Endothelial cell of umbilical vein (primary cell): ENCODE results near the gene GPS1. TPM values are rescaled to one million over a fixed set of nuclear protein-coding genes. Genes with fewer than 3 reads are reported as not detected.

Experiments used
- BruUV-seq: library from RNA; stranded (reverse); fragments of 400-500 nt; replicated peaks from 2 replicates; lab custom pipeline; 2021; lab: Mats Ljungman, UMichigan
- CTCF ChIA-PET: fragments of 300-600, 350-600 bp; sonication (Branson Sonifier 250); formaldehyde crosslinking; loops from one replicate; lab custom pipeline; 2021; ENCODE audit warnings: antibody characterized with exemption, inconsistent platforms; lab: Charles Lee
- POLR2A ChIA-PET: fragments of 300-600, 350-600 bp; sonication (Branson Sonifier 250); formaldehyde crosslinking; loops from one replicate; lab custom pipeline; 2021; ENCODE audit warnings: antibody characterized with exemption, inconsistent platforms; lab: Charles Lee
- DNase-seq: peaks from one replicate; pipeline ENCODE4 v3.0.0-alpha.2; 2011; ENCODE audit warnings: low read depth, low spot score
- FAIRE-seq: peaks from 2 replicates; lab custom pipeline; 2011; peaks lifted over from hg19 to GRCh38; lab: Jason Lieb, UNC
- H2AFZ ChIP-seq: 2 replicates; pipeline ENCODE4 v1.6.0; 2012; ENCODE audit warnings: low read depth, low read length, control low read depth, inconsistent platforms
- H3K27ac ChIP-seq: 2 replicates; pipeline ENCODE4 v1.5.1; 2011; ENCODE audit warnings: low read depth, mild to moderate bottlenecking, control low read depth, low read length, moderate library complexity; ENCODE audit not compliant: insufficient read depth
- H3K27me3 ChIP-seq, 2 experiments: 2 replicates each; pipeline versions ENCODE4 v1.6.0 to v1.6.1; 2011; ENCODE audit warnings: low read length in 2 of 2, mixed read lengths in 1 of 2; ENCODE audit not compliant: control insufficient read depth in 2 of 2, insufficient read depth in 2 of 2
- H3K36me3 ChIP-seq, 2 experiments: 2 replicates in 1 of 2; 3 replicates in 1 of 2; pipeline ENCODE4 v1.5.1; 2011; ENCODE audit warnings: low read length in 2 of 2, mild to moderate bottlenecking in 1 of 2, moderate library complexity in 1 of 2; ENCODE audit not compliant: control insufficient read depth in 2 of 2, insufficient read depth in 2 of 2; ENCODE audit errors: extremely low read depth in 1 of 2
- H3K4me1 ChIP-seq: 3 replicates; pipeline ENCODE4 v1.5.1; 2011; ENCODE audit warnings: mild to moderate bottlenecking, low read length; ENCODE audit not compliant: control insufficient read depth, insufficient read depth; ENCODE audit errors: extremely low read depth
- H3K4me2 ChIP-seq: 2 replicates; pipeline ENCODE4 v1.6.1; 2011; ENCODE audit warnings: low read length, control low read depth, mixed read lengths; ENCODE audit not compliant: insufficient read depth
- H3K4me3 ChIP-seq, 3 experiments: fragments of 200-600 bp in 1 of 3; sonication (generic), shearing (Covaris generic) in 1 of 3; replicated peaks in 1 of 3; 2 replicates each; pipeline ENCODE4 v1.5.1; 2011 to 2016; ENCODE audit warnings: control low read depth in 3 of 3, low read length in 3 of 3, mild to moderate bottlenecking in 2 of 3, inconsistent platforms in 1 of 3, low read depth in 1 of 3, moderate library complexity in 1 of 3; ENCODE audit not compliant: insufficient read depth in 1 of 3
- H3K79me2 ChIP-seq: 2 replicates; pipeline ENCODE4 v1.6.0; 2012; ENCODE audit warnings: low read length, inconsistent platforms; ENCODE audit not compliant: control insufficient read depth, insufficient read depth
- H3K9ac ChIP-seq: replicated peaks from 2 replicates; pipeline ENCODE3; 2011; ENCODE audit warnings: low read length, control low read depth; ENCODE audit not compliant: insufficient read depth; ENCODE audit errors: extremely low read depth
- H3K9me1 ChIP-seq: replicated peaks from 3 replicates; pipeline ENCODE4 v1.6.0; 2011; ENCODE audit warnings: mild to moderate bottlenecking, low read length; ENCODE audit not compliant: control insufficient read depth, insufficient read depth; ENCODE audit errors: extremely low read depth
- H3K9me3 ChIP-seq: replicated peaks from 2 replicates; pipeline ENCODE4 v1.5.1; 2012; ENCODE audit warnings: low read length, inconsistent platforms; ENCODE audit not compliant: control insufficient read depth, insufficient read depth
- H4K20me1 ChIP-seq: replicated peaks from 2 replicates; pipeline ENCODE3; 2011; ENCODE audit warnings: mild to moderate bottlenecking, low read length; ENCODE audit not compliant: control insufficient read depth, insufficient read depth; ENCODE audit errors: extremely low read depth
- EZH2 ChIP-seq: IDR thresholded peaks from 2 replicates; pipeline ENCODE4 v1.6.1; 2012; ENCODE audit warnings: borderline replicate concordance, low read depth, mild to moderate bottlenecking, moderate library complexity, low read length, inconsistent platforms; ENCODE audit not compliant: severe bottlenecking
- FOS ChIP-seq: IDR thresholded peaks from 2 replicates; pipeline ENCODE4 v1.6.1; 2011; ENCODE audit warnings: mild to moderate bottlenecking, low read length, moderate library complexity, borderline replicate concordance; ENCODE audit not compliant: insufficient read depth
- GATA2 ChIP-seq: IDR thresholded peaks from 2 replicates; pipeline ENCODE4 v1.7.0; 2011; ENCODE audit warnings: low read depth, mild to moderate bottlenecking, moderate library complexity, mixed read lengths, low read length; ENCODE audit not compliant: insufficient read length, insufficient read depth
- JUN ChIP-seq: IDR thresholded peaks from 2 replicates; pipeline ENCODE4 v1.6.1; 2011; ENCODE audit warnings: borderline replicate concordance, low read depth; ENCODE audit not compliant: insufficient read length, insufficient read depth
- MYC ChIP-seq: IDR thresholded peaks from one replicate; pipeline ENCODE4 v1.6.1; 2011; ENCODE audit warnings: mild to moderate bottlenecking, low read depth, low read length
- POLR2A ChIP-seq: IDR thresholded peaks from 2 replicates; pipeline ENCODE4 v1.6.1; 2012; ENCODE audit warnings: low read depth, mild to moderate bottlenecking, control low read depth, low read length
- POLR2AphosphoS5 ChIP-seq: IDR thresholded peaks from 2 replicates; pipeline ENCODE4 v1.6.1; 2012; ENCODE audit warnings: low read depth, mild to moderate bottlenecking, control low read depth, low read length, moderate library complexity; ENCODE audit not compliant: insufficient read depth
- dilution Hi-C: fragments of 300-500 bp; cut with MboI; formaldehyde crosslinking; loops from one replicate; pipeline ENCODE4 v1.15.0; 2019; ENCODE audit warnings: low sequenced_read_pairs; ENCODE audit not compliant: extremely low pct_ligation_motif_present
- intact Hi-C: fragments of 100-400 bp; cut with micrococcal nuclease; formaldehyde crosslinking; loops from one replicate; pipeline ENCODE4 v1.10.0; 2022
- polyA plus RNA-seq, 4 experiments: library from polyadenylated mRNA; depleted of rRNA in 3 of 4; stranded (reverse) in 3 of 4; unstranded in 1 of 4; fragments of >200 nt; gene quantifications; 2 replicates each; pipeline versions ENCODE4 v1.2.1 to v1.2.3, GENCODE V29; 2011 to 2012; ENCODE audit warnings: missing spikeins in 1 of 4
- total RNA-seq: library from RNA; stranded (reverse); gene quantifications from 2 replicates; pipeline ENCODE4 v1.2.3, GENCODE V29; 2021
- TF ChIP-seq, protein P1 (sequence below): IDR thresholded peaks from 2 replicates; pipeline ENCODE4 v1.6.1; 2011; ENCODE audit not compliant: insufficient read depth, insufficient read length
- TF ChIP-seq, protein P2 (sequence below), 2 donors: IDR thresholded peaks; 1 replicate in 1 of 2; 2 replicates in 1 of 2; pipeline ENCODE4 v1.5.1; 2011; ENCODE audit warnings: low read length in 2 of 2, mild to moderate bottlenecking in 2 of 2, moderate library complexity in 2 of 2, control low read depth in 1 of 2, inconsistent platforms in 1 of 2, low read depth in 1 of 2; ENCODE audit not compliant: insufficient read depth in 1 of 2; ENCODE audit errors: extremely low read depth in 1 of 2

The GPS1 gene
- total and polyA plus RNA-seq, 2 donors (not counting 3 experiments of a cell fraction or from before 2014, with no cell fraction given) = 116 to 178 TPM

DNA sequence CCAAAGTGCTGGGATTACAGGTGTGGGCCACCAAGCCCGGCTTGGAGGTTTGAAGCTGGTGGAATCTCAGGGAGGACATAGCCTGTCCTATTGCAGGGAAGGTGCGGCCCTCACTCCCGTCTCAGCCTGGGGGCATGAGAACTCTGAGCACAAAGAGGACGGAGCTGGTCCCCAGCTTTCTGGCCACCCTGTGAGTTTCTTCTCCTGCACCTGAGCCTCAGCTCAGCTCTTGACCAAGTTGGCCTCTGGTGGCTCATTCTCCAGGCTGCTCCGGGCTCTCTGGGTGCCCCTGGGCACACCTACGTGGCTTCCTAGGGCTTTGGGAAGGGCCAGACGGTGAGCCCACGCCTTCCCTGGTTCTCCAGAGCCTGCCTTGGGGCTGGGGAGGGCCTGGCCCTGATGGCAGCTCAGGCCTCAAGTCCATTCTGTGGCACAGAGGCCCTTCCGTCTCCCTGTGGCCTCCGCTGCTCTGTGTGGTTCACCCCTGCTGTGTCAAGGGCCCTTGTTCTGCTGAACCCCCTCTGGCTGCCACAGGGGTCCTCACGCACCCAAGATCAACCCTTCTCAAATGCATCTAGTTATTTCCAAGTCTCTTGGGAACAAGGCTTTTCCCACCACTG lies 53.2 kb downstream of the GPS1 start:
- intact Hi-C loops (no loop called here), dilution Hi-C loops (no loop called here)
- no peak overlapping the region for H3K9ac ChIP-seq
- H3K4me1 ChIP-seq = peaks cover 10% of the 10 kb centered on the region
- ChIA-PET POLR2A (no interaction called here), CTCF (interaction anchor here (0.5 to 2.5 kb wide), 2 partner anchors 28 to 50 kb away, joined by 5 to 17 read pairs; no protein-coding TSS in a partner anchor)
- no peaks in the 10 kb centered on the region for H4K20me1 ChIP-seq
- no peak overlapping the region for H3K4me3 ChIP-seq
- no peak for TF ChIP-seq MYC
- no peak for TF ChIP-seq FOS
- TF ChIP-seq, protein P1, sequence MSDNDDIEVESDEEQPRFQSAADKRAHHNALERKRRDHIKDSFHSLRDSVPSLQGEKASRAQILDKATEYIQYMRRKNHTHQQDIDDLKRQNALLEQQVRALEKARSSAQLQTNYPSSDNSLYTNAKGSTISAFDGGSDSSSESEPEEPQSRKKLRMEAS = no peak
- no peak for TF ChIP-seq JUN
- no peak for TF ChIP-seq EZH2
- TF ChIP-seq POLR2A = no peak
- TF ChIP-seq, protein P2, sequence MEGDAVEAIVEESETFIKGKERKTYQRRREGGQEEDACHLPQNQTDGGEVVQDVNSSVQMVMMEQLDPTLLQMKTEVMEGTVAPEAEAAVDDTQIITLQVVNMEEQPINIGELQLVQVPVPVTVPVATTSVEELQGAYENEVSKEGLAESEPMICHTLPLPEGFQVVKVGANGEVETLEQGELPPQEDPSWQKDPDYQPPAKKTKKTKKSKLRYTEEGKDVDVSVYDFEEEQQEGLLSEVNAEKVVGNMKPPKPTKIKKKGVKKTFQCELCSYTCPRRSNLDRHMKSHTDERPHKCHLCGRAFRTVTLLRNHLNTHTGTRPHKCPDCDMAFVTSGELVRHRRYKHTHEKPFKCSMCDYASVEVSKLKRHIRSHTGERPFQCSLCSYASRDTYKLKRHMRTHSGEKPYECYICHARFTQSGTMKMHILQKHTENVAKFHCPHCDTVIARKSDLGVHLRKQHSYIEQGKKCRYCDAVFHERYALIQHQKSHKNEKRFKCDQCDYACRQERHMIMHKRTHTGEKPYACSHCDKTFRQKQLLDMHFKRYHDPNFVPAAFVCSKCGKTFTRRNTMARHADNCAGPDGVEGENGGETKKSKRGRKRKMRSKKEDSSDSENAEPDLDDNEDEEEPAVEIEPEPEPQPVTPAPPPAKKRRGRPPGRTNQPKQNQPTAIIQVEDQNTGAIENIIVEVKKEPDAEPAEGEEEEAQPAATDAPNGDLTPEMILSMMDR (IDR thresholded peaks at IDR 0.05; ENCODE audit: extremely low read depth in 1 of 2, insufficient read depth in 1 of 2, low read depth in 1 of 2, low read length in 2 of 2) = no peak
- TF ChIP-seq GATA2 = no peak
- no peak for TF ChIP-seq POLR2AphosphoS5
- no peak for DNase-seq
- H3K79me2 ChIP-seq = no peaks in the 10 kb centered on the region
- BruUV-seq = no TSS peak
- H3K27ac ChIP-seq = no peak overlapping the region
- no peak for FAIRE-seq
- H3K36me3 ChIP-seq = no peaks in the 10 kb centered on the region
- H3K9me1 ChIP-seq = no peaks in the 10 kb centered on the region
- no peak overlapping the region for H3K4me2 ChIP-seq
- H3K9me3 ChIP-seq = no peaks in the 10 kb centered on the region
- H3K27me3 ChIP-seq = no peaks in the 10 kb centered on the region
- H2AFZ ChIP-seq = no peak overlapping the region
